Measurements from ENCODE around the gene CDT1. TPM values are rescaled to one million over a fixed set of nuclear protein-coding genes. Genes with fewer than 3 reads are reported as not detected.

The CDT1 gene
- total RNA-seq, 1 experiment from 2014 or later, result 74.1 TPM

- no peak overlapping the region for H2BK12ac ChIP-seq (ENCODE audit: insufficient read length, low read depth, low read length)
- no peak overlapping the region for H3K4ac ChIP-seq (ENCODE audit: low read depth, low read length)
- no peak overlapping the region; a peak in 1 of 7 replicates for H3K27ac Mint-ChIP-seq
- no peak overlapping the region for H3K4me3 Mint-ChIP-seq
- H3K27me3 Mint-ChIP-seq (ENCODE audit: low read depth), result no peaks in the 10 kb centered on the region; the same call in 1 of the 2 replicates
- H3K14ac ChIP-seq (ENCODE audit: insufficient read depth, low read length), result no peak overlapping the region; the same call in 1 of the 2 replicates
- no peak overlapping the region for H2BK5ac ChIP-seq (ENCODE audit: insufficient read length, low read length)
- H2AFZ ChIP-seq (ENCODE audit: low read length), result no peak overlapping the region
- no peaks in the 10 kb centered on the region for H3K79me1 ChIP-seq (ENCODE audit: insufficient read depth, low read depth, low read length, poor library complexity, severe bottlenecking)
- no peak overlapping the region for H3K18ac ChIP-seq (ENCODE audit: insufficient read length, low read depth, low read length)
- H3K4me2 ChIP-seq (ENCODE audit: insufficient read depth, insufficient read length, low read length), result no peak overlapping the region
- peaks cover 7% of the 10 kb centered on the region for H3K23me2 ChIP-seq (ENCODE audit: insufficient read length, low read depth, low read length, poor library complexity, severe bottlenecking)
- no peak overlapping the region for H4K91ac ChIP-seq (ENCODE audit: insufficient read length, low read depth, low read length)
- no peaks in the 10 kb centered on the region for H4K20me1 ChIP-seq (ENCODE audit: control insufficient read depth, insufficient read depth, insufficient read length)
- H3K4me1 Mint-ChIP-seq, result peaks cover 4 to 7% of the 10 kb centered on the region in 2 experiments; a peak in 3 of 4 replicates
- no peaks in the 10 kb centered on the region for H3K4me1 ChIP-seq (ENCODE audit: insufficient read depth, low read length)
- no peak overlapping the region for H3K56ac ChIP-seq (ENCODE audit: insufficient read length, low read depth, low read length)
- no peak for TF ChIP-seq CTCF (conservative IDR thresholded peaks at IDR 0.05)
- no peak overlapping the region for H3T11ph ChIP-seq (ENCODE audit: low read length)
- peaks cover 3% of the 10 kb centered on the region; the same call in 1 of the 2 replicates for H3K79me2 ChIP-seq (ENCODE audit: insufficient read depth, low read length)
- no peak overlapping the region for H4K5ac ChIP-seq (ENCODE audit: insufficient read length, low read depth, low read length)
- peaks cover 0 to 8% (median 1%) of the 10 kb centered on the region in 3 experiments; a peak in 4 of 7 replicates for H3K36me3 Mint-ChIP-seq (ENCODE audit: insufficient read depth in 1 of 3, low read depth in 3 of 3)
- no peak for DNase-seq
- H3K27ac ChIP-seq (ENCODE audit: insufficient read length, low read depth, low read length), result no peak overlapping the region
- H2BK15ac ChIP-seq (ENCODE audit: low read depth, low read length), result no peak overlapping the region
- H3K9me3 Mint-ChIP-seq, result no peaks in the 10 kb centered on the region
- no peak overlapping the region for H4K8ac ChIP-seq (replicated peaks; ENCODE audit: insufficient read length, low read depth, low read length)
- H3K9ac ChIP-seq (ENCODE audit: extremely low read depth, insufficient read length, low read length), result no peak overlapping the region
- H3K23ac ChIP-seq (ENCODE audit: insufficient read length, low read depth, low read length), result no peak overlapping the region
- no peak overlapping the region for H2AK5ac ChIP-seq (ENCODE audit: insufficient read length, low read length)
- WGBS (ENCODE audit: extremely low coverage, insufficient read length, low lambda C conversion rate), result no CpG with 5 or more reads among the region's 10 CpGs
- no peak overlapping the region for H2BK120ac ChIP-seq (ENCODE audit: low read depth, low read length, poor library complexity, severe bottlenecking)
- H3K9me3 ChIP-seq (ENCODE audit: control insufficient read depth, low read depth, low read length), result no peaks in the 10 kb centered on the region
- no peaks in the 10 kb centered on the region for H3K27me3 ChIP-seq (ENCODE audit: insufficient read depth, low read length)
- no peak overlapping the region for H2BK20ac ChIP-seq (ENCODE audit: low read depth, low read length, poor library complexity, severe bottlenecking)
These were observed 11.6 kb downstream of the CDT1 start for GRCh38 chr16:88815227-88815626.

All from H9 (cell line).